Activated T-cell treated with anti-CD3 and anti-CD28 coated beads for 1 hour (primary cell): ENCODE measurements around the gene MCMBP.
"Not testable (repeated sequence)": the region's sequence is repeated elsewhere in the genome, so short reads cannot be mapped to it uniquely, and the experiment has no call there.

Experiments used
- DNase-seq: peaks from one replicate; pipeline ENCODE4 v3.0.0-alpha.2; 2020; ENCODE audit warnings: low read depth

The MCMBP gene

GRCh38 chr10:119827430-119827829, 45.2 kb downstream of the MCMBP start:
- no peak for DNase-seq

DNA sequence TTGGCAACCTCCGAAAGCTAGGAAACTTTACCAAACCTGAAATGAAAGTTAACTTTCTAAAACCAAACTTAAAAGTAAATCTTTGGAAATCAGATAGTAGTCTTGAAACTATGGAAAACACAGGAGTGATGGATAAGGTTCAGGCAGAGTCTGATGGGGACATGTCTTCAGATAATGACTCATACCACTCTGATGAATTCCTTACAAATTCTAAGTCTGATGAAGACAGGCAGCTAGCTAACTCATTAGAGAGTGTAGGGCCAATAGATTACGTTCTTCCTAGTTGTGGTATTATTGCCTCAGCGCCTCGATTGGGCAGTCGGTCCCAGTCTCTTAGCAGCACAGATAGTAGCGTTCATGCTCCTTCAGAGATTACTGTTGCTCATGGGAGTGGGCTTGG, 45.9 kb downstream of the MCMBP start:
- DNase-seq, result no peak

GRCh38 chr10:119824299-119824698, 48.3 kb downstream of the MCMBP start:
- DNase-seq, result no peak

GRCh38 chr10:119821182-119821581, 51.5 kb downstream of the MCMBP start:
- DNase-seq, result no peak

GRCh38 chr10:119818889-119819270, 53.8 kb downstream of the MCMBP start:
- DNase-seq, result no peak

DNA sequence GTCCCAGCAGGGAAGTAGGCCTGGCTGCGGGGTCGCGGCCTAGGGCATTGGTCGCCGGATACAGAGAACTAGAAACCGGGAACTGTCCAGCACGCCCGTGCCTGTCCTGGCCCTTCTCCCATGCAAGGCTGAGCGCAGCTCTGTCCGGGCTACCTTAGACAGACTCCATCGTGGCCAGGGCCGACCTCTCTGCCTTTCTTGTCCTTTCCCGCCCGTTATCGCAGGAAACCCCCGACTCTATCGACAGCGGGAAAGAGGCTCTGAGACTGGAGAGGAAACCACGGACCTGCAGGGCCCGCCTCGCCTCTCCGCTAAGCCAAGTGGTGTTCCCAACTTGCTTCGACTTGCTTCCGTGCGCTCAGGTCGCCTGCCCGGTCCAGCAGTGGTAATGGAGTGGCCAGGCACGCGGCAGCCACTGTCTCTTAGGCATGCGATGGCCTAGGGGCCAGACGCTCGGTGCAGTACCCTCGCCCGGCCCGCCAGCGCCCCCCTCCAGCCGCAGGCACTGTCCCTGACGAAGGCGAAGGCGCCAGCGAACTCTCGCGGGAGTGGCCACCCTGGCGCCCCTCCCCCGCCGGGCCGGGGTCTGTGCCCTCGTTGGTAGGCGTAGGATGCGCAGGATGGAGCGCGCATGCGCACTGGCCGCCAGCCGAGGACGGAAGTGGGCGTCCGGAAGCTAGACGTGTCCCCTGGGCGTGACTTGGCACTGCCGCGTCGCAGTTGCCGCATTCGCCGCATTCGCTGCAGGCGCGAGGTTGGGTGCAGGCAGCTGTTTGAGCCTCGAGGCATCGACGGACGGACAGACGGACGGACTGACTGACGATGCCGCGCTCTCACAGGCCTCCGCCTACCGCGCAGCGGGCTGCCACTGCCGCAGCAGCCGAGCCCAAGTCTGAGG, 54.4 kb downstream of the MCMBP start:
- DNase-seq, result no peak

DNA sequence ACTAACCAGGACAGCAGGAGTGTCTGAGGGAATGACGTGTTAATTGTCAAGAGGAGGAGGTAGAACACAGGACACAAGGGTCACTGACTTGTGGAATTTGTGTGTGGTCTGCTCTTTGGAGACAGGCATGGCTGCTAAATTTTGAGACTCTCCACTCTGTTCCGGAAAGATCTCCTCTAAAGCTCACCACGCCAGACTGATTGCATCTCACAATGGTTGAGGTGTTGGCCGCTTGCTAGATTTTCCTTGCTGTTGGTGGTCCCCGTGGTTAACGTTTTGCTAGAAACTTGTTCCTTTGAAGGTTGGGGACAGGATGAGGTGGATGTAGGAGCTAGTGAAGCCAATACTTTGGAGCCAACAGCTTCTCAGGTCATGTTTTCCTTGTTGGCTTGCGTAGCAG, 57.0 kb downstream of the MCMBP start:
- no peak for DNase-seq

DNA sequence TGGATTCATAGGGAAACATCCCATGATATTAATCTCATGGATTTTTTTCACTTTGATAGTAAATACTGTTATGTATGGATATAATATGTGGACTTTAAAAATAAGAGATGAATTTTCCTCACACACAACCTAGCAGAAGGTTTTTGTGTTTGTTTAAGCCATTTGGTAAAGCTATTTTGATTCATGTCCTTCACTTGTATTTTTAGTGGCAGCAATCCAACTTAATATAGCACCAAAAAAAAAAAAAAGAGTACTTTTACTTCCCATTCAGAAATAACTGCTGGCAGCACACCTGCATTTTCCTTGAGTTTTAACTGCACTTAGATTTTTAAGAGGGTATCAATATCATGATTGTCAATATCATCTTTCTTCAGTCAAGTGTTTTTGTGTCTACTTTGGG, 60.0 kb downstream of the MCMBP start:
- DNase-seq, result no peak

DNA sequence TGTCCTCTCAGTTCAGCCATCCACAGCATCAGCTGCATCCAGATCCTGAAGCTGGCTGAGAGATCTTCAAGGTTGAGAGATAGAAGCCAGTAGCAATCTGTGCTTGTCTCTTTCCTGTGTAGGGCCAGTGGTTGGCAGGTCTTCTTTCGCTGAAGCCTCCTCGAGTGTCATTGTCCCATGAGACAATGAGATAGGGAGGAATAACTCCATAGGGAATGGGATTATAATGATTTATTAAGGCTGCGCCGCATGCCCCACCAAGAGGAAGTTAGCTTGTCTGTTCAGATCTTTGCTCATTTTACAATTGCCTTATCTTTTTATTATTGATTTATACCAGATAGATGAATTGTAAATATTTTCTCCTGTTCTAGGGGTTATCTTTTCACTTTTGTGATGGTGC, 61.5 kb downstream of the MCMBP start:
- DNase-seq, result no peak

DNA sequence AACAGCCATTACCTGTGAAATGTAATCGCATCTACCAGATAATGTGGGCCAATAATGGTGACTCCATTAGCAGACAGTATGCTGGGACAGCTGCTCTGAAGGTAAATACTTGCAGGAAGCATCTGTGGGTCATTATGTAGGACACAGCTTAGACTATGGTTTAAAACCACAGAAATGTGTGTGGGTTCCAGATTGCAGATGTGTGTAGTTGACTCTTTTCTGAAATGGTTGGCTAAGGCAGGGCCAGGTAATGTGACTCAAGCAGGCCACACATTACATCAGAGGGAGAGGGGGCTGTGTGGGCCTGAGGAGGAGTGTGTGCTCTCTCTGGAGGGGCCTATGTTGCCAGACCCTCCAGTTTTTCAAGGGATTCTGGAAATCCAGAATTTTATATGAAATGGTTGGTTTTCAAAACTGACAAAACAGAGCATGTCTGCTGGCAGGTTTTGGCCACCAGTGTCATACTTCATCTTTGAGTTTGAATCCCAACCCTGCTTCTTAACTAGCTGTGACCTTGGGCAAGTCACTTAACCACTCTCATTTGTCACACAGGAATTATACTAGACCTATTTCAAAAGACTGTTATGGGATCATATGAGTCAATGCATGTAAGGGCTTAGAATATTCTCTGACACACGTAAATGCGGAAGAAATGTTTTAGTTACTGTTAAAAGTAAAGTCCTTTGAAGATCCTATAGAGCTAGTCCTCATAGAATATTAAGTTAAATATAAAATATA, 64.5 kb downstream of the MCMBP start:
- DNase-seq, result no peak

DNA sequence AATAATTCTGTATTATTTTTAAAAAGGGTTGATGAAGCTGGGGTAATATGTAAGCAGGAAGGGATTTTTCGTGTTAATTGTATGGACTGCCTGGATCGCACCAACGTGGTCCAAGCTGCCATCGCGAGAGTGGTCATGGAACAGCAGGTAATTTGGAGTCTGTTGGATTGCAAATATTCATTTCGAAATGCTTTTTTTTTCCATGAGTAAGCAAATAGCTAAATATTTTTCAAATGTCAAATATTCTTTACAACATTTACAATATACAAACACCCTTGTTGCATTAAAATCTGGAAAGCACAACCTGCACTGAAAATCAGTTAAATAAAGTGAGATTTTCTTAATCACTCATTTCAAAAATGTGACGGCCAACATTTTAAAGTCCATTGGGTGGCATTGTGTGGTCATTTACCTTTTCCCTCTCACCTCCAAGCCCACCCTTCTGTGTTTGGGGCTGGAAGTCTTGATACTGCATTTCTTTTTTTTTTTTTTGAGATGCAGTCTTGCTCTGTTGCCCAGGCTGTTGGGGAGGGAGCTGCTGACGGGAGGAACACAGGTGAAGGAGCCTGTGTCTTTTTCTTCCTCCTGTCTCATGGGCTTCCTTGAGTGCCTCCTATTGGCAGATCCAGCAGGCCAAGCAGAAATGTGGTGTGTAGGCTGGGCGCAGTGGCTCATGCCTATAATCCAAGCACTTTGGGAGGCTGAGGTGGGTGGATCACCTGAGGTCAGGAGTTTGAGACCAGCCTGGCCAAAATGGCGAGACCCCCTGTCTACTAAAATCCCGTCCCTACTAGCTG, 66.1 kb downstream of the MCMBP start:
- no peak for DNase-seq

DNA sequence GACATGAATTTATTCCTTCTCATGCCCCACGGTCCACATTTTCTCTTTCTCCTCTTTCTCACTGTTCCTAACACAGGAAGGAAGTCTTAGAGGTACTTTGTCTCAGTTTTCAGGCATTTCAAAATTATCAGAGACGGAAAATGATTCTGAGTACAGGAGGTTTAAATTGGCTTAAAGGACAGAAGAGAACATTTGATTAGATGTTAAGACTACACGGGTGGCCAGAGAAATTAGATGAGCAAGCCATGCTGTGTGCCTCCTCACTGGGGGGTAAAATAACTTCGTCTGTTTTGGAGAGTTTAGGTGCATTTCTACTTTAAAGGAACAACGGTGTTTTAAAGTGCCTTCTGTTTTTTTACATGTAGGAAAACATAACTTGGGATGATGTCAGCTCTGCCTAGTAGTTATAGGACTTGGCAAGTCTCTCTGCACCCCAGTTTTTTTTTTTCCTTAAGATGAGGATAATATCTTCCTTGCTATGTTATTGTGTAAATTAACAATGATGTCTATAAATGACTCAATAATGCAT, 66.9 kb downstream of the MCMBP start:
- DNase-seq, result no peak

DNA sequence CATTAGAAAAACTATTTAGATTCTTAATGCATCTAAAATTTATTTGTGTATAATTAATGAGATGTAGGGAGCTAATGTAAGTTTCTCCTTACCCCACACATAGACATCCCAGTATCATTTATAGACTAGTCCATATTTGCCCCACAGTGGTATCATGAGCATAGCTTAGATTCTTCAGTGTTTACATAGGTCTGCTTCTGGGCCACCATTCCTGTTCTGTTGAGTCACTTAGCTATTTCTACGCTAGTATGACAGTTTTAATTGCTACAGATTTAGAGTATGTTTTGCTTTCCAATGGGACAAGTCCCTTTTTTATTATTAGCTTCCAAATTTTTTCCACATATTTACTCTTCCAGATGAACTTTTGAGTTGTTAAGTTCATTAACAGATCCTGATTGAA, 69.4 kb downstream of the MCMBP start:
- DNase-seq, result no peak

DNA sequence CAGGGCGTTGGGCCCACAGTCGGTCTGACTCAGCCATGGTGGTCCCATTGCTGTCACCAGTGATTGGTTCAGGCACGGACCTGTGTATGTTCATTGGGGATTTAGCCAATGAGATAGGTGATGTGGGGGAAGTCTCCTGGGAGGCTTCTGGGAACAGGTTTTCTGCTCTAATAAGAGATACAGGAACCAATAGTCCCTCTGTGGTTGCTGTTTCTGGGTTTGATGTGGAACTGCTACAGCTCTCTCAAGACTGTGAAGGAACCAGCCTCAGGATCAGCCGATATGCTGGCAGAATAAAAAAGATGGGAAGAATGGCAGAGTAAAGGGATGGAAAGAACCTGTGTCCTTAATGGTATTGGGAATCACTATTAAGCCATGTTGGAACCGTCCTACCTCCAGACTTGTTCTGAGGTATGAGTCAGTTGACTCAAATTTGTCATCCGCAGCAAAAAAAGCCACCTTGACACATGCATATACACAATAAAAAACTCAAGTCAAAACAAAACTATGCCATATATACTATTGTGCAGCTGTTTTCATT, 70.6 kb downstream of the MCMBP start:
- no peak for DNase-seq

- DNase-seq, result no peak
Measured at GRCh38 chr10:119801176-119801575, 71.5 kb downstream of the MCMBP start.

DNA sequence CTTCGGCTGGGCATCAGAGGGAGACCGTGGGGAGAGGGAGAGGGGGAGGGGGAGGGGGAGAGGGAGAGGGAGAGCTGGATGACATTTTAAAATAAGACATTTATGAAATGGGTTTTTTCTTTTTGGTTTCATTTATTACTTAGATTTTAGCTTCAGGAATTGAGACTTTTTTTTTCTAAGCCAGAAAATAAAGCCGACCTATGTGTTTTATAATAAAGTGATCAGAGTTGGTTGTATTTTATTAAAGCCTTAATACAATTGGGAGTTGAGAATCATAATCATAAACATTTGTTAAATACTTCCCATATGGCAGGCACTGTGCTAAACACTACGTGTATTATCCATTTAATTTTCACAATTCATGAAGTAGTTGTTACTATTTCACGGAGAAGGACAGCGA, 76.6 kb downstream of the MCMBP start:
- no peak for DNase-seq

DNA sequence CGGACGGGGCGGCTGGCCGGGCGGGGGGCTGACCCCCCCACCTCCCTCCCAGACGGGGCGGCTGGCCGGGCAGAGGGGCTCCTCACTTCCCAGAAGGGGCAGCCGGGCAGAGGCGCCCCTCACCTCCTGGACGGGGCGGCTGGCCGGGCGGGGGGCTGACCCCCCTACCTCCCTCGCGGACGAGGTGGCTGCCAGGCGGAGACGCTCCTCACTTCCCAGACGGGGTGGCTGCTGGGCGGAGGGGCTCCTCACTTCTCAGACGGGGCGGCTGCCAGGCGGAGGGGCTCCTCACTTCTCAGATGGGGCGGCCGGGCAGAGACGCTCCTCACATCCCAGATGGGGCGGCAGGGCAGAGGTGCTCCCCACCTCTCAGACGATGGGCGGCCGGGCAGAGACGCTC, 77.5 kb downstream of the MCMBP start:
- not testable (repeated sequence) for DNase-seq

DNA sequence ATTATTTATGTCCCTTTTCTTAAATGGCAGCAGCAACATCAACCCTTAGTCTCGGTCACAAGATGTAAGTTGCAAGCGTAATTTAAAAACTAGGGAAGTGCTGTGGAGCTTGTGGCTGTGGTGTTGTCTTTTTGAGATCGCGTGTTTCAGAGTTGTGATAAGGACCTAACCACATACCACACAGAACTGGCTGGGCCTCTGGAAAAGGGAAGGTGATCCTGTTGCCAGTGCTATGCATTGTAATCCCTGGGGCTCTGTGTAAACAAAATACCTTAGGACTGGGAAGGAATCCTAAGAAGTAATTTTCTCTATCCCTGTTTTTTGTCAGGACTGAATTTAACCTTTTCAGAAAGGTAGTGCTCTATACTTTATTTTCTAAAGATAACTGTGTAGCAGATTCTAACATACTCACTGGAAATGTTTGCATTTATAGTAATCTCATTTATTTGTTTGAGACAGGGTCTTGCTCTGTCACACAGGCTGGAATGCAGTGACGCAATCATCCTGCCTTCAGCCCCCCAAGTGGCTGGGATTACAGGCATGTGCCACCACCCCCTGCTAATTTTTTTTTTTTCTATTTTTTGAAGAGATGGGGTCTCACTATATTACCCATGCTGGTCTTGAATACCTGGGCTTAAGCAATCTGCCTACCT, 86.4 kb downstream of the MCMBP start:
- DNase-seq, result no peak

DNA sequence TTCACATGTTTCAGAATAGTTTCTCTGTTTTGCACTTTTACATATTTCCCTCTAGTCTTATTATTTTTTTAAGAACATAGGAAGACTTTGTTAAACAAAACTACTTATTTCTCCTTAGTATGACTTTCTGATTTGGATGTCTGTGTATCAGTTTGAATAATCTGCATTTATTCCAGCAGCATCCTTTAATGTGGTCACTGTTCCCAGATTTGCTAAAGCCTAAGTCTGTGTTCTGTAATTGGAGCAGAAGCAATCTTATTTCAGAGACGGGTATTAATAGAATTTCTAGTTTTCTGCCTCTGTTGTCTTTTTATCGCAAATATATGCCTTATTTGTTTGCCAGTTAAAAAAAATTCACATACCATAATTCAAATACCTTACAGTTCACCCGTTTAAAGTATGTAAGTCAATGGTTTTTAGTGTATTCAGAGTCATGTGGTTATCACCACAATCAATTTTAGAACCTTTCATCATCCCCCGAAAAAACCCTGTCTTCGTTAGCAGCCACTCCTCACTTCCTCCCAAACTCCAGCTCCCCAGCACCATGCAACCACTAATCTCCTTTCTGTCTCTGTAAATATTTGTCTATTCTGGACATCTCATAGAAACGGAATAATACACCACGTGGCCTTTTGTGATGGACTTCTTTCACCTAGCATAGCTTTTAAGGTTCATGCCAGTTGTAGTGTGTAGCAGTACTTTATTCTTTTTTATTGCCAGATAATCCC, 88.1 kb downstream of the MCMBP start:
- no peak for DNase-seq

GRCh38 chr10:119783665-119784027, 89.0 kb downstream of the MCMBP start:
- no peak for DNase-seq
